ENCODE measurements around the gene ADD2. TPM values are rescaled to one million over a fixed set of nuclear protein-coding genes. Genes with fewer than 3 reads are reported as not detected.
"Not testable (repeated sequence)": the region's sequence is repeated elsewhere in the genome, so short reads cannot be mapped to it uniquely, and the experiment has no call there.

Gene ADD2
- total RNA-seq, 2 donors from 2014 or later: 18.3 to 76.0 TPM

- H3K36me3 Mint-ChIP-seq: no peaks in the 10 kb centered on the region
- H3K27ac Mint-ChIP-seq: no peak overlapping the region
- no peak for DNase-seq (ENCODE audit: low spot score in 2 of 2)
- peaks cover 4 to 12% of the 10 kb centered on the region in 2 donors for H3K9me3 Mint-ChIP-seq
- no peak for ATAC-seq
These were observed 135.0 kb downstream of the ADD2 start for GRCh38 chr2:70632966-70633365.

- no peak overlapping the region for H3K27ac Mint-ChIP-seq
- DNase-seq (ENCODE audit: low spot score in 2 of 2): no peak
- peaks cover 4 to 12% of the 10 kb centered on the region in 2 donors for H3K9me3 Mint-ChIP-seq
- H3K36me3 Mint-ChIP-seq: no peaks in the 10 kb centered on the region
- no peak for ATAC-seq
These were observed 135.6 kb downstream of the ADD2 start for GRCh38 chr2:70632388-70632787.

- DNase-seq (ENCODE audit: low spot score in 2 of 2) (no peak), ATAC-seq (no peak)
- Mint-ChIP-seq H3K36me3 (no peaks in the 10 kb centered on the region), H3K27ac (no peak overlapping the region), H3K9me3 (peaks cover 4 to 5% of the 10 kb centered on the region in 2 donors)
These were observed 137.2 kb downstream of the ADD2 start for GRCh38 chr2:70630761-70631160.

GRCh38 chr2:70627211-70627898 is 140.6 kb downstream of the ADD2 start:
- Mint-ChIP-seq H3K9me3 (no peaks in the 10 kb centered on the region), H3K36me3 (no peaks in the 10 kb centered on the region), H3K27ac (no peak overlapping the region)
- ATAC-seq: no peak
- no peak for DNase-seq (ENCODE audit: low spot score in 2 of 2)

GRCh38 chr2:70626254-70626990 is 141.6 kb downstream of the ADD2 start:
- DNase-seq (ENCODE audit: low spot score in 2 of 2) (no peak), ATAC-seq (no peak)
- Mint-ChIP-seq H3K36me3 (no peaks in the 10 kb centered on the region), H3K9me3 (no peaks in the 10 kb centered on the region), H3K27ac (peak overlapping the region in 1 of 2 donors; percentile 62)

GRCh38 chr2:70621536-70621935 is 146.5 kb downstream of the ADD2 start:
- H3K9me3 Mint-ChIP-seq; DNase-seq (ENCODE audit: low spot score in 2 of 2); H3K36me3 Mint-ChIP-seq; ATAC-seq; H3K27ac Mint-ChIP-seq: not testable (repeated sequence)

- Mint-ChIP-seq H3K36me3 (no peaks in the 10 kb centered on the region), H3K27ac (no peak overlapping the region), H3K9me3 (no peaks in the 10 kb centered on the region)
- ATAC-seq: no peak
- no peak for DNase-seq (ENCODE audit: low spot score in 2 of 2)
These were observed 148.0 kb downstream of the ADD2 start for GRCh38 chr2:70620020-70620419.

GRCh38 chr2:70619167-70619566 is 148.8 kb downstream of the ADD2 start:
- Mint-ChIP-seq H3K9me3 (no peaks in the 10 kb centered on the region), H3K27ac (no peak overlapping the region), H3K36me3 (no peaks in the 10 kb centered on the region)
- no peak for DNase-seq (ENCODE audit: low spot score in 2 of 2)
- ATAC-seq: no peak

GRCh38 chr2:70616168-70616694 is 151.8 kb downstream of the ADD2 start:
- ATAC-seq (no peak), DNase-seq (ENCODE audit: low spot score in 2 of 2) (no peak)
- no peaks in the 10 kb centered on the region for H3K36me3 Mint-ChIP-seq
- H3K9me3 Mint-ChIP-seq: no peaks in the 10 kb centered on the region
- no peak overlapping the region for H3K27ac Mint-ChIP-seq

GRCh38 chr2:70615222-70615621 is 152.8 kb downstream of the ADD2 start:
- Mint-ChIP-seq H3K9me3 (no peaks in the 10 kb centered on the region), H3K36me3 (no peaks in the 10 kb centered on the region), H3K27ac (peak overlapping the region in 1 of 2 donors; percentile 37)
- ATAC-seq (no peak), DNase-seq (ENCODE audit: low spot score in 2 of 2) (no peak)

GRCh38 chr2:70613521-70613920 is 154.5 kb downstream of the ADD2 start:
- H3K9me3 Mint-ChIP-seq: no peaks in the 10 kb centered on the region
- no peaks in the 10 kb centered on the region for H3K36me3 Mint-ChIP-seq
- no peak for DNase-seq (ENCODE audit: low spot score in 2 of 2)
- H3K27ac Mint-ChIP-seq: no peak overlapping the region
- no peak for ATAC-seq

- Mint-ChIP-seq H3K9me3 (no peaks in the 10 kb centered on the region), H3K36me3 (no peaks in the 10 kb centered on the region), H3K27ac (no peak overlapping the region)
- ATAC-seq: no peak
- DNase-seq (ENCODE audit: low spot score in 2 of 2): no peak
These were observed 155.4 kb downstream of the ADD2 start for GRCh38 chr2:70612574-70612973.

- Mint-ChIP-seq H3K36me3 (no peaks in the 10 kb centered on the region), H3K9me3 (no peaks in the 10 kb centered on the region), H3K27ac (no peak overlapping the region)
- ATAC-seq (no peak), DNase-seq (ENCODE audit: low spot score in 2 of 2) (no peak)
These were observed 159.6 kb downstream of the ADD2 start for GRCh38 chr2:70608373-70608772.

GRCh38 chr2:70607121-70607561 is 160.9 kb downstream of the ADD2 start:
- Mint-ChIP-seq H3K9me3 (no peaks in the 10 kb centered on the region), H3K27ac (no peak overlapping the region)
- DNase-seq (ENCODE audit: low spot score in 2 of 2): no peak

More at GRCh38 chr2:70607121-70607561, 160.9 kb downstream of the ADD2 start:
- no peak for ATAC-seq
- no peaks in the 10 kb centered on the region for H3K36me3 Mint-ChIP-seq

Data from activated naive CD4-positive, alpha-beta T cell treated with anti-CD3 and anti-CD28 coated beads, Interleukin-2, amount 50 U/mL, for 72 hours (primary cell).